Neuron (in vitro differentiated cells): ENCODE data around the gene GRHL1.

Source experiments
- H2AFZ ChIP-seq: one replicate; pipeline ENCODE4 v1.6.1; 2013; ENCODE audit warnings: low read depth, mild to moderate bottlenecking, inconsistent platforms, low read length, moderate library complexity
- H3K27me3 ChIP-seq: one replicate; pipeline ENCODE4 v1.6.1; 2013; ENCODE audit warnings: low read length; ENCODE audit not compliant: insufficient read depth
- H3K36me3 ChIP-seq: one replicate; pipeline ENCODE4 v1.6.1; 2013; ENCODE audit warnings: low read length; ENCODE audit not compliant: insufficient read depth
- H3K4me1 ChIP-seq: one replicate; pipeline ENCODE4 v1.6.1; 2013; ENCODE audit warnings: low read length; ENCODE audit not compliant: insufficient read depth
- H3K4me3 ChIP-seq: 2 replicates; pipeline ENCODE4 v1.5.1; 2013; ENCODE audit warnings: mild to moderate bottlenecking, low read length, moderate library complexity
- H3K9me3 ChIP-seq: one replicate; pipeline ENCODE4 v1.6.1; 2013; ENCODE audit warnings: low read length

GRHL1 gene

DNA sequence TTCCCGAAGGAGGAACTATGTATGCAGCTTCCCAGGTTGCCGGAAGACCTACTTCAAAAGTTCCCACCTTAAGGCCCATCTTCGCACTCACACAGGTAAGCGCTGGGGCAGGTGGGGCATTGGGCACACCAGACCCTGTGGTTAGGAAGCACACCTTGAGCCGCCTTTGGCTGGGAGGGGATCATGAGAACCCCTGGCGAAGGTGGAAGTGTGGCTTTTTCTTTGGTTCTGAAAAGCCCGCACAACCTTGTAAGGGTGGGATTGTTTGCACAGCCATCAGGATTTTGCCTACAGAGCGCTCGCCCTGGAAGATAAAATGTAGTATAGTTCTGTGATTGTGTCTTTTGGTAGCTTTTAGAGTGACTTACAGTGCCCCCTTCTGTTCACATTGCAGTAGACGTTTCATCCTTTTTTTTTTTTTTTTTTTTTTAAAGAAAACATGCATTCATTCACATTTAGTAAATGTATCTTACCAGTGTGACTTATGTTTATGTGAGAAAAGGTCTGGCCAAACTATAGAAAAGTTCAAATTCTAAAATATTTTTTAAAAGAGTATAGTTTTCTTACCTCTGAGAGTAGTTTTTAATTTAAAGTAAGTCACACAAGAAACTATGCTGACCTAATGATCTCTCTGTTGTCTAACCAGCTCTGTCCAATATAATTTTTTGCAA is 97.1 kb downstream of the GRHL1 start:
- peaks cover 47% of the 10 kb centered on the region for H3K36me3 ChIP-seq
- no peaks in the 10 kb centered on the region for H3K27me3 ChIP-seq
- no peak overlapping the region for H3K4me3 ChIP-seq
- H3K9me3 ChIP-seq = no peaks in the 10 kb centered on the region
- no peak overlapping the region for H2AFZ ChIP-seq
- H3K4me1 ChIP-seq = peaks cover 3% of the 10 kb centered on the region
